IPS DF 4.7 (cell line): ENCODE results near the gene DYNC1H1.
A peak's percentile ranks its signal among the peaks of the same experiment; 100 is the strongest.

Experiments
- DNase-seq: peaks from one replicate; pipeline ENCODE4 v3.0.0-alpha.2; 2013; ENCODE audit warnings: low spot score; ENCODE audit errors: extremely low read depth

Gene DYNC1H1

GRCh38 chr14:101944451-101944850 is 19.9 kb upstream of the DYNC1H1 start:
- no peak for DNase-seq

GRCh38 chr14:101945171-101945570 is 19.2 kb upstream of the DYNC1H1 start:
- no peak for DNase-seq

- DNase-seq, result no peak
These were observed 16.8 kb upstream of the DYNC1H1 start for GRCh38 chr14:101947577-101947903.

GRCh38 chr14:101947904-101948665 is 16.3 kb upstream of the DYNC1H1 start:
- peak; percentile 99 for DNase-seq

- DNase-seq, result no peak
These were observed 15.6 kb upstream of the DYNC1H1 start for GRCh38 chr14:101948666-101949216.

GRCh38 chr14:101950100-101950499 is 14.3 kb upstream of the DYNC1H1 start:
- no peak for DNase-seq

GRCh38 chr14:101950516-101951215 is 13.7 kb upstream of the DYNC1H1 start:
- DNase-seq, result no peak

GRCh38 chr14:101953151-101953550 is 11.2 kb upstream of the DYNC1H1 start:
- DNase-seq, result no peak

- DNase-seq, result no peak
These were observed 9.9 kb upstream of the DYNC1H1 start for GRCh38 chr14:101954501-101954900.

GRCh38 chr14:101955695-101956161 is 8.6 kb upstream of the DYNC1H1 start:
- no peak for DNase-seq

- DNase-seq, result no peak
These were observed 8.0 kb upstream of the DYNC1H1 start for GRCh38 chr14:101956179-101956885.

GRCh38 chr14:101957406-101958234 is 6.8 kb upstream of the DYNC1H1 start:
- DNase-seq, result no peak

- no peak for DNase-seq
These were observed 5.8 kb upstream of the DYNC1H1 start for GRCh38 chr14:101958418-101959180.

GRCh38 chr14:101959277-101959676 is 5.1 kb upstream of the DYNC1H1 start:
- DNase-seq, result no peak

- no peak for DNase-seq
These were observed 4.1 kb upstream of the DYNC1H1 start for GRCh38 chr14:101960225-101960624.

- peak; percentile 81 for DNase-seq
These were observed 3.2 kb upstream of the DYNC1H1 start for GRCh38 chr14:101961011-101961721.

GRCh38 chr14:101961746-101962502 is 2.4 kb upstream of the DYNC1H1 start:
- no peak for DNase-seq

GRCh38 chr14:101962503-101962874 is 1.9 kb upstream of the DYNC1H1 start:
- DNase-seq, result no peak

- DNase-seq, result no peak
These were observed 1.3 kb upstream of the DYNC1H1 start for GRCh38 chr14:101963052-101963451.
